HepG2 (cell line): ENCODE results near the gene PYGB. TPM values are rescaled to one million over a fixed set of nuclear protein-coding genes. Genes with fewer than 3 reads are reported as not detected.

Experiments used
- CHD2 ChIP-seq: IDR thresholded peaks from 2 replicates; pipeline ENCODE4 v1.6.1; 2011; ENCODE audit warnings: low read depth, low read length, improper control_type of control experiment
- HIC2 ChIP-seq: sonication (generic); formaldehyde crosslinking; IDR thresholded peaks from 2 replicates; pipeline ENCODE4 v1.9.0; 2022; ENCODE audit warnings: low read depth, missing genetic modification reagents
- HMGA1 ChIP-seq: sonication (generic); formaldehyde crosslinking; conservative IDR thresholded peaks from 2 replicates; pipeline ENCODE4 v1.4.0; 2020; ENCODE audit warnings: missing genetic modification reagents
- JARID2 ChIP-seq: sonication (generic); formaldehyde crosslinking; IDR thresholded peaks from 2 replicates; pipeline ENCODE4 v1.8.1; 2023; ENCODE audit warnings: missing genetic modification reagents, inconsistent platforms; ENCODE audit not compliant: insufficient replicate concordance
- KAT8 ChIP-seq: IDR thresholded peaks from 2 replicates; pipeline ENCODE4 v1.6.1; 2016; ENCODE audit warnings: missing genetic modification reagents, missing compliant biosample characterization
- KDM2A ChIP-seq: sonication (generic); formaldehyde crosslinking; IDR thresholded peaks from 2 replicates; pipeline ENCODE4 v1.4.0; 2020; ENCODE audit warnings: low read depth, missing genetic modification reagents, borderline replicate concordance
- MLXIP ChIP-seq: sonication (generic); formaldehyde crosslinking; IDR thresholded peaks from 2 replicates; pipeline ENCODE4 v1.9.0; 2021; ENCODE audit warnings: missing genetic modification reagents, borderline replicate concordance
- MYPOP ChIP-seq: sonication (generic); formaldehyde crosslinking; IDR thresholded peaks from 2 replicates; pipeline ENCODE4 v1.8.1; 2023; ENCODE audit warnings: mild to moderate bottlenecking, moderate library complexity, missing genetic modification reagents
- NAIF1 ChIP-seq: sonication (generic); formaldehyde crosslinking; IDR thresholded peaks from 2 replicates; pipeline ENCODE4 v1.5.0; 2020; ENCODE audit warnings: mild to moderate bottlenecking, missing genetic modification reagents, borderline replicate concordance
- NFIC ChIP-seq: IDR thresholded peaks from 2 replicates; pipeline ENCODE4 v1.6.1; 2012; ENCODE audit warnings: mild to moderate bottlenecking, low read length, inconsistent platforms
- NR2C2 ChIP-seq: sonication (generic); formaldehyde crosslinking; IDR thresholded peaks from 2 replicates; pipeline ENCODE4 v1.4.0; 2020; ENCODE audit warnings: missing genetic modification reagents, mild to moderate bottlenecking, moderate library complexity, borderline replicate concordance
- PHF20 ChIP-seq: sonication (generic); formaldehyde crosslinking; IDR thresholded peaks from 2 replicates; pipeline ENCODE4 v1.5.0; 2020; ENCODE audit warnings: mild to moderate bottlenecking, missing genetic modification reagents
- RCOR2 ChIP-seq: IDR thresholded peaks from 2 replicates; pipeline ENCODE4 v1.6.1; 2016; ENCODE audit warnings: missing biosample characterization, missing genetic modification reagents
- RFX5 ChIP-seq: IDR thresholded peaks from 2 replicates; pipeline ENCODE4 v1.6.1; 2011; ENCODE audit warnings: low read depth, low read length, improper control_type of control experiment
- SOX13 ChIP-seq, 3 experiments: fragments of 450-650 bp in 1 of 3; sonication (generic) in 1 of 3; formaldehyde crosslinking in 1 of 3; IDR thresholded peaks in 2 of 3; conservative IDR thresholded peaks in 1 of 3; 2 replicates each; pipeline versions ENCODE4 v1.5.0 to v1.6.1; 2016 to 2020; ENCODE audit warnings: antibody characterized with exemption in 1 of 3, mild to moderate bottlenecking in 1 of 3, missing compliant biosample characterization in 1 of 3, missing genetic modification reagents in 1 of 3, moderate library complexity in 1 of 3
- TAF15 ChIP-seq: fragments of 200-400 bp; formaldehyde crosslinking; IDR thresholded peaks from one replicate; pipeline ENCODE4 v1.6.1; 2018; ENCODE audit warnings: mild to moderate bottlenecking, low read depth, low read length; ENCODE audit not compliant: poor library complexity, severe bottlenecking
- TP53 ChIP-seq: sonication (generic); formaldehyde crosslinking; conservative IDR thresholded peaks from 2 replicates; pipeline ENCODE4 v1.4.0; 2020; ENCODE audit warnings: missing genetic modification reagents
- ZFP36L1 ChIP-seq: sonication (generic); formaldehyde crosslinking; IDR thresholded peaks from 2 replicates; pipeline ENCODE4 v1.8.0; 2022; ENCODE audit warnings: mild to moderate bottlenecking, missing genetic modification reagents, moderate library complexity
- ZFY ChIP-seq: sonication (generic); formaldehyde crosslinking; IDR thresholded peaks from 2 replicates; pipeline ENCODE4 v1.4.0; 2020; ENCODE audit warnings: missing genetic modification reagents
- ZNF205 ChIP-seq: IDR thresholded peaks from 2 replicates; pipeline ENCODE4 v1.6.1; 2018; ENCODE audit warnings: missing biosample characterization, missing genetic modification reagents
- ZNF3 ChIP-seq: IDR thresholded peaks from 2 replicates; pipeline ENCODE4 v1.7.0; 2017; ENCODE audit warnings: inconsistent platforms
- ZNF33A ChIP-seq: sonication (generic); formaldehyde crosslinking; IDR thresholded peaks from 2 replicates; pipeline ENCODE4 v1.5.1; 2020; ENCODE audit warnings: missing genetic modification reagents, mild to moderate bottlenecking, moderate library complexity, borderline replicate concordance
- ZNF350 ChIP-seq: sonication (generic); formaldehyde crosslinking; IDR thresholded peaks from 2 replicates; pipeline ENCODE4 v1.4.0; 2020; ENCODE audit warnings: mild to moderate bottlenecking, low read depth, missing genetic modification reagents, borderline replicate concordance
- ZNF44 ChIP-seq: sonication (generic); formaldehyde crosslinking; IDR thresholded peaks from 2 replicates; pipeline ENCODE4 v1.5.1; 2020; ENCODE audit warnings: mild to moderate bottlenecking, missing genetic modification reagents
- polyA plus RNA-seq, 8 experiments: library from polyadenylated mRNA; depleted of rRNA in 3 of 8; stranded (reverse) in 7 of 8; unstranded in 1 of 8; fragments of >200 nt; fragmentation: Illumina TruSeq in 4 of 8; extraction: Trizol in 4 of 8; gene quantifications; 2 replicates each; pipeline versions ENCODE4 v1.2.1 to v1.2.3, GENCODE V29; 2011 to 2016; ENCODE audit warnings: low read depth in 4 of 8, missing spikeins in 1 of 8, mixed read lengths in 1 of 8; ENCODE audit not compliant: insufficient read depth in 1 of 8
- total RNA-seq, 5 experiments: library from RNA; depleted of rRNA; stranded (reverse); fragments of >200 nt; fragmentation: Illumina TruSeq; extraction: Trizol; gene quantifications; 2 replicates each; pipeline ENCODE4 v1.2.3, GENCODE V29; 2016; ENCODE audit warnings: low read depth in 1 of 5

Gene PYGB
- total and polyA plus RNA-seq, 2 of the 13 experiments (the other 11 are each of a cell fraction or from before 2014, with no cell fraction given), result 24.2 to 86.3 TPM

GRCh38 chr20:25294459-25295385 lies 46.8 kb downstream of the PYGB start (continued):
- TF ChIP-seq ZFP36L1 (CRISPR knock-in tag) (0 out of 2 replicates have a peak, but pooled peaks have one; percentile 50), KDM2A (peak; percentile 93), TAF15 (peak; percentile 94), RFX5 (no peak), NAIF1 (CRISPR knock-in tag) (no peak), SOX13 (IDR thresholded peaks at IDR 0.05) (no peak), SOX13 (CRISPR knock-in tag; conservative IDR thresholded peaks at IDR 0.05 in 1 of 2, IDR thresholded peaks at IDR 0.05 in 1 of 2) (peak in 1 of 2 experiments; percentile 65; a peak in 1 of 4 replicates), JARID2 (CRISPR knock-in tag) (no peak), HMGA1 (no peak), MLXIP (CRISPR knock-in tag) (no peak), NFIC (no peak), HIC2 (CRISPR knock-in tag) (no peak; the same call in 1 of the 2 replicates), ZFY (CRISPR knock-in tag) (peak; percentile 34; the same call in 1 of the 2 replicates), ZNF3 (no peak), PHF20 (CRISPR knock-in tag) (no peak), ZNF33A (CRISPR knock-in tag) (no peak), ZNF350 (CRISPR knock-in tag) (peak; percentile 45; the same call in 1 of the 2 replicates), ZNF44 (CRISPR knock-in tag) (no peak), MYPOP (CRISPR knock-in tag) (no peak), TP53 (CRISPR knock-in tag) (no peak), CHD2 (no peak), KAT8 (CRISPR knock-in tag) (peak; percentile 78), NR2C2 (CRISPR knock-in tag) (no peak), RCOR2 (CRISPR knock-in tag) (no peak), ZNF205 (CRISPR knock-in tag) (no peak)
